ENCODE data around the gene GAS5.

GRCh38 chr1:173832748-173833147 is 35.0 kb downstream of the GAS5 start:
- TF ChIP-seq CTCF (conservative IDR thresholded peaks at IDR 0.05 in 1 of 2, IDR thresholded peaks at IDR 0.05 in 1 of 2; ENCODE audit: extremely low read depth in 1 of 2, insufficient read depth in 1 of 2, low read depth in 1 of 2, low read length in 2 of 2): no peak
- TF ChIP-seq EZH2 (IDR thresholded peaks at IDR 0.05; ENCODE audit: borderline replicate concordance, low read length): no peak
